ENCODE data around the gene BOD1L2. TPM values are rescaled to one million over a fixed set of nuclear protein-coding genes. Genes with fewer than 3 reads are reported as not detected.

BOD1L2 gene
- 0.08 TPM in 1 of 2 replicates, not detected in the other for total RNA-seq
- not detected for polyA plus RNA-seq (2012)

- DNase-seq (ENCODE audit: low read depth) = no peak
Measured at GRCh38 chr18:57146956-57147636, at the start of gene BOD1L2. Gene BOD1L2 (plus strand): TSS chr18:57147087. CDS start chr18:57147313, 226 bp downstream.

DNA sequence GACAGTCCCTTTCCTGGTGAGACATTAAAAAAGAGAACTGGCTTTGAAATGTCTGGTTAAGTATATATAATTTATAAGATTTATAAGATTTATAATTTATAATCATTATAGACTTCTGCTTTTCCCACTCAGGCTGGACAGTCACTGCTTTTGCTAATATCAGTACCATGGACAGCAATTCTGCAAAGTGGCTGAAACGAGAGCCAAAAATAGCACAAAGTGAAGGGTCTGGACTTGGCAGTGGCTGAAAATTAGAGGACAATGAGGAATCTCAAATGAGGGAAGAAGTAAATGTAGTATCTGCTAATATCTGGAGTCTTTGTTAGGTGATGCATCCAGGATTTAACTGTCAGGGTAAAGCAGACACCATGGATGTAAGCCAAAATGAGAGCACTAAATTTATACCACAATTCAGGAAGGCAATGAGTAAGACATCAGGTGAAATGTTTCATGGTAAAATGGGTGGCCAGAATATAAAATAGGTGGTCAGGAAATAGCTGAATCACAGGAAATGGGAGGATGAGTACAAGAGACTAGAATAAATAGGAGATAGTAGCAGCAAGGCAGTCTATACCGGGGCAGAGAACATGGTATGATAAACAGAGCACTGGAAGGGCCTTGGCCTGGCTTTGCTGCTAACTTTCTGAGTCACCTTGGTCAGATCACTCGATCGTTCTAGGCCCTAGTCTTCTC is 39.6 kb upstream of the BOD1L2 start:
- DNase-seq (ENCODE audit: low read depth) = peak; percentile 71

DNA sequence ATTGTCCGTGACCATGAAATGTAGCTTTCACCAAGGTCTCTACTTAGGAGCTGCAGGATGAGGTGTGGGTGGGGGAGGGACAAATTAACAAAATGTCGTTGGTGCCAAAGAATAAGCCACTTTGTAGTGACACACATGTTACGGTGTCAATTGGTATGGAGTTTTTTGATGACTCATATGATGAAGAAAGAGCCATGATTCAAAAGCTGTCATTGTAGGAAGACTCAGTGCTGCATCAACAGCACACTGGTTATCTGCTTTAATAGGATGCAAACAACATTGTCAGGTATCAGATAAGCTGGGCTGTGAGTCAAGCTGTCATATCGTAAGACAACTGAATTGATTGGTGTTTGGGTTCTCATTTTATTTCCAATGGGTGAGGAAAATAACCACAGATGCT is 36.6 kb upstream of the BOD1L2 start:
- no peak for DNase-seq (ENCODE audit: low read depth)

GRCh38 chr18:57113799-57114420 is 33.0 kb upstream of the BOD1L2 start:
- DNase-seq (ENCODE audit: low read depth) = no peak

- no peak for DNase-seq (ENCODE audit: low read depth)
Measured at GRCh38 chr18:57116598-57117132, 30.2 kb upstream of the BOD1L2 start.

- no peak for DNase-seq (ENCODE audit: low read depth)
Measured at GRCh38 chr18:57121542-57122112, 25.3 kb upstream of the BOD1L2 start.

DNA sequence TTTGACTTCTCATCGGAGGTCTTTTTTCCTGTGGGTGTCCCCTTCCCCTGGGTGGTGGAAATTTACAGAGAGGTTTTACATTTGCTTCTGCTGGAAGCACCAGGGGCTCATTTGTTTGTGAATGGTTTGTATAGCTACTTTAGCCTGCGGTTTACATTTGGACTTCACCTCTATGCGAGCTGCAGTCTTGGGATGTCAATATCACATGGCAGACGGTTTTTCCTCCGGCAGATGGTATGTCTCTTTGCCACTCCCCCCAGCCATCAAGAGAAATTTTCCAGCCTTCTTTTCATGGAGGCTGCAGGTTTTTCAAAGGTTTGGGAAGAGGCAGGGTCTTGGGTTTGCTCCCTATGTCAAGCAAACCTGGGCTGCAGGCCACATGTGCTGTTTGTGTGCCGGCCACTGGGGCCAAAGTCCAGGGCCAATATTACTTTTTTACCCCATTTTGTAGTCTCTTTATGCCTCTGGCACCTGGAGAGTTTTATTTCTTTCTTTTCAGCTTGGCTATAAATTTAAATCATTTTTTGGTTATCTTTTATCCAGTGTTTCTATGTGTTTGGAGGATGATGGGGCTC is 23.9 kb upstream of the BOD1L2 start:
- DNase-seq (ENCODE audit: low read depth) = no peak

DNA sequence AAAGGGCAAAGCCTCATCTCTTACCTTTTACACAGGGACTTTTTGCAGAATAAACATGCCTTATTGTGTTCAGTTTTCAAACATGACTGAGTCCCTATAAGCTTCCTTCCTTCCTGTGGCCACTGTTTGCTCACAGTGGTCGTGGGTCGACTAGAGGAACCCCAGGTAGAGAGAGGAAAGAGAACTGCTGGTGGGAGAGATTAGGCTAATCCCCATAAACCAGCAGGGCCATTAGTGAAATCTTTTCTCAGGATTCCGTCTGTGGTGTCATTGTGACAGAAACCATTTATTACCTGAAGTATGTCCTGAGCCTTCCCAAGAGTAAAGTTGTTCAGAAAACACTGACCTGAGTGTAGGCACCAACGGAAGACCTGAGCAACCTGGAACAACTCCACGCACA is 21.3 kb upstream of the BOD1L2 start:
- no peak for DNase-seq (ENCODE audit: low read depth)

DNA sequence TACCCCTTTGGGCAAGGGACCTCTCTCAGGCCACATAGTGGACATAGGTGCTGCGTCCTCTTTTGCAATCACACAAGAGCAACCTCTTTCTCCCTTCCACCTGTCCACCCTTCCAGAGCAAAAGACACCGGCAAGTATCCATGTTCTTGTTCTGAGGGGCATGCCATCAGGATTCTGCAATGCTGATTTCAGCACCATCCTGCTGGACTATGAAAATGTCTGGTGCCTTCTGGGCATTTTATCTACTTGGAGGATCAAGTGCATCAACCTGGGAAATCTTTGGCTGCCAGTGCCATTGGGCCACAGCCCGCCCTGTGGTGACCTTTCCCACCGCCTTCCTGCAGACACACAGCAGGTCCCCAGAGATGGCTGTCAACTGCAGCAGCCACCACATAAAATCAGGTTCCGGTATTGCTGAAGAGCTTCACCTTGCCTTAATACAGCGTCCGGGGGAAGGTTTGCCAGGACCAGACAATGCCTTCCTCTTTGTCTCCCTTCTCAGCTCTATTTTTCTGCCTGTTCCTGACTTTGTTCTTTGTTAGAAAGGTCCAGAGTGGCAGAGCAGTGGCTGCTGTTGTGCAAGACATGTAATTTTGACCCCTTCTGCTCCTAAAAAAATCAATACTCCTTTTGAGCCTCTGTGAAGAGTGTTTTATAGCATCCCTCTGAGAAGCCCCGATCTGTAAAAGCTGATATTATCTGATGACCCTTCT is 18.5 kb upstream of the BOD1L2 start:
- DNase-seq (ENCODE audit: low read depth) = no peak

GRCh38 chr18:57131101-57131500 is 15.8 kb upstream of the BOD1L2 start:
- no peak for DNase-seq (ENCODE audit: low read depth)

DNA sequence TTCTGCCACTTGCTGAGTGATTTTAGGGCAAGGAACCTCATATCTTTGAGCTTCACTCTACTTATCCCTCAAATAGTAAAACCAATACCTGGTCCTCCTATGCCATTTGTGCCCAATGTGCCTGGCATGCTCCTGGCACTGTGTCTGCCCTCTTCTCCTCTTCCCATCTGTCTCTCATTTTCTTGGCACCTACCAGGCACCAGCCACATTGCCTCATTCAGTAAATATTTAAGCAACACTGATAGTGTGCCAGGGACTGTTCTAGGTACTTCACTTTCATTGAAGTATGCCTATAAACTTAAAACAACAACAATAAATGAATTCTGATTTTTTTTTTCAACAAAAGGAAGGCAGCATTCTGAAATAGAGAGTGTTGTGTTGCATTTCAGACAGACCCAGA is 15.1 kb upstream of the BOD1L2 start:
- no peak for DNase-seq (ENCODE audit: low read depth)

DNA sequence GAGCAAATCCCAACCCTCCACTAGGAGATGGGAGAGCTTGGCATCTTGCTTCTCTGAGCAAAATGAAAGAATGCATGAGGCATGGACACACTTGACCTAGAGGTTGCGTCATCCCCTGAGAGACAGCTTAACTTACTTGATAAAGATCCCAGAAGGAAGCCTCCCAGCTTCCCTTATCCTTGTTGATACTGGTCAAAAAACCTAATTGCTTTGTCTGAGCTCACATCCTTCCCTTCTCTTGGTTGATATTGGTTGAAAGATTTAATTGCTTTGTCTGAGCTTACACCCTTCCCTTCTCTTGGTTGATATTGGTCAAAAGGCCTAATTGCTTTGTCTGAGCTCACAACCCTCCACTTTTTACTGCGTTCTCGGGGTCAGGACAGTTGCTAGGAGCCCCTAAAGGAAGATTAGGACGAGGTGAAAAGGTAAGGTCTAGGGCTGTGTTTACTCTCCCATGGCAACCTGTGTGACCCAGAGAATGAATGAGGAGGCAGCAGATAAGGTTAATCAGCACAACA is 12.2 kb upstream of the BOD1L2 start:
- no peak for DNase-seq (ENCODE audit: low read depth)

GRCh38 chr18:57135699-57136098 is 11.2 kb upstream of the BOD1L2 start:
- DNase-seq (ENCODE audit: low read depth) = no peak

- no peak for DNase-seq (ENCODE audit: low read depth)
Measured at GRCh38 chr18:57137847-57138246, 9.0 kb upstream of the BOD1L2 start.

GRCh38 chr18:57141208-57142129 is 5.4 kb upstream of the BOD1L2 start:
- DNase-seq (ENCODE audit: low read depth) = no peak

DNA sequence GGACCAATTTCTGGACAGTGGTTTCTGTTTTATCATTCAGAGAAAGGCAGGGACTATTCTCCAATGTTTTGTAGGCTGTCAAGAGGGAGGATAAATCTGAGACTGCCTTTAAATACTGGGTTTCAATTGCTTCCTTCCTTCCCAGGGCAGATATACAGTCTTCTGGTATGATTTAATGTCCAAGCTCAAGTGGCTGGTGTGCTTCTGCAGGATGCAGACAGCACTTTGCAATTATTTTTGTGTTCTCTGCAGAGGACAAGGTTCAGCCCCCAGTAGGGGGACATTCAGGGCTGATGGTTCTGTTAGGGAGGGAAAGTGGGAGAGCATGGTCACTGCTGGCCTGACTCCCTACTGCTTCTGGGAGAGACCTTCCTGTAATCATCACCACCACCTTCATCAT is 4.6 kb upstream of the BOD1L2 start:
- no peak for DNase-seq (ENCODE audit: low read depth)

DNA sequence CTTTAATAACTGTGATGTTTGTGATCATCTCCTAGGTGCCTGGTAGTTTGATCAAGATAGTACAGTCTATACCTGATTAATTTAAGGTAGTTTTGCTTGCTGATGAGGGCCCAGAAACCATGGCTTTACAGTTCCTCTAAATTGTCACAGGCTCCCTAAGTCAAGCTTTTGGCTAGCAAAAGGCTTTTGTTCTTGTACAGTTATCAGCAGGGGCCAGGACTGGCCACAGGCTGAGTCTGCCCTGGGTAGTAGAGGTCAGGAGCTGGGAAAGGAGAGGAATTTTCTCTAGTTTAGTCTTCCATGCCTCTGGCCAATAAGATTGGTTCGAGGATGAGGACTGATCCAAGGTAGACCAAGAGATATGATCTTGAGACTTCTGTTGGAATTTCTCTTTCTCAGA is 3.6 kb upstream of the BOD1L2 start:
- DNase-seq (ENCODE audit: low read depth) = no peak

DNA sequence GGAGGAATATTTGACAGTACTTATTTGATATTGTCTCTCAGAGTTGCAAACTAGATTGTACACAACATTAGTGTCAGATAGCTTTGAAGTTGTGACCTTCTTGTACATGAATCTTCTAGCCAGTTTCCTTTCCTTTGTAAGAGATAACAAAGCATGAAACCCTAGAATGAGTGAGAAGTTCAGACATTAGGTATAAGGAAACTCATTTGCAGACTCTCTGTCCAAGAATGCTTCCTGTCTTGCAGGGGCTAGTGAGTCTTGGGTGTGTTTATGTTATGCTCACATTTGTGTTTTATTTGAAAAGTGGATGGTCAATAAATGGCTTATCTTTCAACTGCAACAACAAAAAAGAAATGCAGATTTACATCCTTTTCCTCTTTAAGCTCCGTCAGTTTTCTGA is 1.4 kb downstream of the BOD1L2 start:
- no peak for DNase-seq (ENCODE audit: low read depth)

GRCh38 chr18:57149051-57149450 is 2.2 kb downstream of the BOD1L2 start:
- no peak for DNase-seq (ENCODE audit: low read depth)

DNA sequence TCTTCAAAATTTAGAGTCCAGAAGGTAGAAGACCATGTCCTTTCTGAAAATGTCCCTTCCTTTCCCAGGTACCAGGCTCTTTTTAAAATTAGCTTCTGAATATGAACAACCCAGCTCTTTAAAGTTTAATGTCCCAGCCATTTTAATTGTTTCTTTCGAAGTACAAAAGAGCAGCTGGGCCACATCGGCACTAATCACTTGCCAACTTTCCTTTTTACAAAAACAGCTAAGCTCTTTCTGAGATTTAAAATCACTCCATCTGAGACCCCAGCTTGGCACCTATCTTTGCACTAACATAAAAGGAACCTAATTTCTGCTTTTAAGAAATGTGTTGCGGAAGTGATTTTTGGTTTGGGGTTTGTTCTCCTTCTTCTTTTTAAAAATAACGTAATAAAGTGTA is 2.6 kb downstream of the BOD1L2 start:
- DNase-seq (ENCODE audit: low read depth) = no peak

Measured in myocyte (in vitro differentiated cells).